GM23248 (cell line): Measurements from ENCODE around the gene CKS2.

Experiments
- EZH2 ChIP-seq: fragments of 200-600 bp; sonication (generic); IDR thresholded peaks from 2 replicates; pipeline ENCODE4 v1.6.1; 2018; ENCODE audit warnings: antibody characterized with exemption, mild to moderate bottlenecking; ENCODE audit not compliant: insufficient read depth, poor library complexity, severe bottlenecking
- EZH2phosphoT487 ChIP-seq: fragments of 200-600 bp; sonication (generic); IDR thresholded peaks from 2 replicates; pipeline ENCODE4 v1.6.1; 2018; ENCODE audit warnings: antibody characterized with exemption, moderate library complexity, mild to moderate bottlenecking, low read depth; ENCODE audit not compliant: insufficient read depth

- TF ChIP-seq EZH2 (no peak), EZH2phosphoT487 (no peak)
Observed at GRCh38 chr9:89342213-89342612, 31.2 kb downstream of the CKS2 start.
